HUDEP-2 (cell line): ENCODE results near the gene SNCAIP.

Experiments
- DNase-seq, 76 experiments: peaks; one replicate each; lab custom pipeline; 2025; ENCODE audit not compliant: unreplicated experiment in 76 of 76; lab: John Stamatoyannopoulos, UW

Gene SNCAIP

DNA sequence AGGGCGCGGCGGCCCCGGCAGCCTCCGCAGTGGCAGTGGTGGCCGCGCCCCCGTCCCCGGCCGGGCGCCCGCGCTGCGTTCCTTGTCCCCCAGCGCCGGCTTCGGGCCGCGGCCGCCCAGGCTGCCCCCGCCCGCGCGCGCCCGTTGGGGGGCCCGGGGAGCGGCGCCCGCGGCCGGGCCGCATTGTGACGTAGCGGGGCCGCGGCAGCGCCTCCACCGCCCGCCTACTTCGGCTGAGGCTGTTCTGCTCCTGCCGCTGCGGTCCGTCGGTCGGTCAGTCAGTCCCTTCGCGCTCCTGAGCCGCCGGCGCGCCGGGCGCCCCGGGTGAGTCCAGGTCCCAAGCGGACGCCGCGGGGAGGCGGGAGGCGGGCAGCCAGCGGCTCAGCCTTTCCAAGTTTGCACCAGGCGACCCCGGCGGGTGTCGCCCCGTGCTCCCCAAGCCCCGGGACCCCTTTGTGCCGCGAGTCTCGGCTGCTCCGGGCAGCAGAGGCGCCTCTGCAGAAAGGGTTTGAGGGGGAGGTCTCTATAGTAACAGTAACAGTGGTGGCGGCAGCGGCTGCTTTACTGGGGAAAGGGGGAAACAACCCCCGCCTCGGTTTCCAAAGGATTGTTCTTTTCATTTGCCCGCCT lies at the start of gene SNCAIP:
SNCAIP (plus strand) TSS at position 277 of the 630 bp plus-strand sequence. CDS start 78,898 bp downstream, outside the sequence.
- DNase-seq: peak in 5 of 76 experiments; percentile 5 to 21 (median 7)

DNA sequence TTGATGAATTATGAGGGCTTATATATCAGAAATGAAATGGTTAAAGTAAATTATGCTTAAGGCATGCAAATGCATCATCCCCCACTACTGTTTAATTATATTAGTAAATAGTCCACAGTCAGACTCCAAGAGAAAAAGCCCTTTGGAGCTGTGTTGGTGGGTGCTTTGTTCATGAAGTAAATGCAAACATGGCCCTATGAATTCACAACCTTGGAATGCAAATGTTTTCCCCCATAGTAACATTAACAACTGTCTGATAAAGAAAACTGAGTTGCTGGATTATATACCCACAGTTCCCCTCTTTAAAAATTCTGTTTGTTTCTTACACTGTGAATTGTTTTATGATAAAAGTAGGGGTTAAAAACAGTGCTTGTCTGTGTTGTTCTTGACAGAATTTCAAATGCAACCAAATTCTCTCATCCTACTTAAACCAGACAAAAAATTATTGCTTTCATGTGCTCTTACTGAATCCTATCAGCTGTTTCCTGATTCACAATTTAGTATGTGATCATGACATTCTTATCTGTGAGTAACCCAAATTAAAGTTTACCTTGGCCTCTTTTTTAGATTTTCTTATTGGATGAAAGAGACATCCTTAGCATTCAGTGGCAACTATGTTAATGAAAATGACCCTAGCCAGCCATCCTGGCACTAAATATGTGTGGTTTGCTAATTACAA lies 48.5 kb upstream of the SNCAIP start:
- DNase-seq: no peak

GRCh38 chr5:122264610-122265009 lies 47.4 kb upstream of the SNCAIP start:
- DNase-seq: no peak

GRCh38 chr5:122267185-122267584 lies 44.9 kb upstream of the SNCAIP start:
- DNase-seq: peak in 1 of 76 experiments; percentile 2

GRCh38 chr5:122273696-122274095 lies 38.3 kb upstream of the SNCAIP start:
- DNase-seq: no peak

DNA sequence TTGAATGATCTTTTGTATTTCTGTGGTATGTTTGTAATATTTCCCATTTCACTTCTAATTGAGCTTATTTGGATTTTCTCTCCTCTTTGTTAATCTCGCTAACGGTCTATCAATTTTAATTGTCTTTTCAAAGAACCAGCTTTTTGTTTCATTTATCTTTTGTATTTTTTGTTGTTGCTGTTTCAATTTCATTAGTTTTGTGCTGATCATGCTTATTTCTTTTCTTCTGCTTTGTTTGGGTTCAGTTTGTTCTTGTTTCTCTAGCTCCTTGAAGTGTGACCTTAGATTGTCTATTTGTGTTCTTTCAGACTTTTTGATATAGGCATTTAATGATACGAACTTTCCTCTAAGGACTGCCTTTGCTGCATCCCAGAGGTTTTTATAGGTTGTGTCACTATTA lies 28.4 kb upstream of the SNCAIP start:
- DNase-seq: no peak

GRCh38 chr5:122286541-122286940 lies 25.5 kb upstream of the SNCAIP start:
- no peak for DNase-seq

- no peak for DNase-seq
These were observed 24.9 kb upstream of the SNCAIP start for GRCh38 chr5:122287101-122287500.

- DNase-seq: no peak
These were observed 20.8 kb upstream of the SNCAIP start for GRCh38 chr5:122291000-122291901.

DNA sequence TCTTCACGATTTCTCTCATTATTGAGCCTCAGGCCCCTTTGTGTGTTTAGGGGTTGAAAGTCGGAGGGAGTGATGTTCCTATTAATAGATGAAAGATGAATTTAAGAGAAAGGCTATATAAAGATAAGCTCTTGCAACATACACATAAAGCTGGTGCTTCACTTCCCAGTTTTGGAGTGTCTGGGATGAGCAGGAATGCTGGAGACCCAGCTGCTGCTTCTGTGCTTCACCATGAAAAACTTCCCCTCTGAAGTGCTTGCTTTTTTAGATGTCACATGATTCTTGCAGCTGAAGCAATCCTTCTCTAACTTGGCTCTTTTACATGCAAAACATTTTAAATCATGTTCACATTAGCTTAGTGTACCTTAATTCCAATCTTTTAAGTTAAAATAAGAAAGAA lies 19.7 kb upstream of the SNCAIP start:
- DNase-seq: no peak

GRCh38 chr5:122295138-122295537 lies 16.9 kb upstream of the SNCAIP start:
- peak in 11 of 76 experiments; percentile 3 to 34 (median 8) for DNase-seq

DNA sequence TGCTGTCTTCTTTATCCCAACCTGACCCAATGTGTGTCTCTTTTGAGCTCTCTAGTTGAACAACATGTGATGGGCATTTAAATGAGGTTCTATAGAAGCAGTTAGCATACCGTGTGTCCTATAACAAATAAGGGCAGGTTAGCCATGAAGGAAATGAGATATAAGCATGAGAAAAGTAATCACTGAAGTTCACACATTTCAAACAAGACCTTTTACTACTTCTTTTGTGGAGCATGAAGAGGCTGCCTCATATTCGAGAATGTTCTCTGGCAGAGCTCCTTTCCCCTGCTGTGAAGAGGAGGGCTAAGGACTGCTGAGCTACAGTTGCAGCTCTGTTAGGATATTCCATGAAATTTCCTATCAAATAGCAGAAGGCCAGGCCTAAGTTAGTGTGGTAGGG lies 15.2 kb upstream of the SNCAIP start:
- DNase-seq: no peak

- DNase-seq: no peak
These were observed 14.3 kb upstream of the SNCAIP start for GRCh38 chr5:122297587-122298298.

GRCh38 chr5:122300374-122300773 lies 11.7 kb upstream of the SNCAIP start:
- no peak for DNase-seq

DNA sequence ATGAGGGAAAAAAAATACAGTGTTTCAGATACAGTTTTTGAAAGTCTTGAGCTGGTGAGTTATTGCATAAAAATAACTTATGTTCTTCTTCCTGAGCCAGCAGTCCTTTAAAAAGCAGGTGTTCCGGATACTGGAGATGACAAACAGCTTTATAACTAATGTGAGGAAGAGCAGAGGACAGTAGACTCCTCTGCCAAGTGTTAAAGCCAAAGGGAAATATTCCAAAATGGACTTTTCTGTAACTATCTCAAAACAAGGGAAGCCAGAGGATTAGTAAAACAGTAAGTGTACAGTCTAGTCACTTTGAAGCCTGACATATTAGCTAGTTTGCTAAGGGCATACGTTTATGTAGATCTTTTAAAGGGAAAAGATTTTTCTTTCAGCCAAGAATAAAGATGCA lies 11.0 kb upstream of the SNCAIP start:
- no peak for DNase-seq

DNA sequence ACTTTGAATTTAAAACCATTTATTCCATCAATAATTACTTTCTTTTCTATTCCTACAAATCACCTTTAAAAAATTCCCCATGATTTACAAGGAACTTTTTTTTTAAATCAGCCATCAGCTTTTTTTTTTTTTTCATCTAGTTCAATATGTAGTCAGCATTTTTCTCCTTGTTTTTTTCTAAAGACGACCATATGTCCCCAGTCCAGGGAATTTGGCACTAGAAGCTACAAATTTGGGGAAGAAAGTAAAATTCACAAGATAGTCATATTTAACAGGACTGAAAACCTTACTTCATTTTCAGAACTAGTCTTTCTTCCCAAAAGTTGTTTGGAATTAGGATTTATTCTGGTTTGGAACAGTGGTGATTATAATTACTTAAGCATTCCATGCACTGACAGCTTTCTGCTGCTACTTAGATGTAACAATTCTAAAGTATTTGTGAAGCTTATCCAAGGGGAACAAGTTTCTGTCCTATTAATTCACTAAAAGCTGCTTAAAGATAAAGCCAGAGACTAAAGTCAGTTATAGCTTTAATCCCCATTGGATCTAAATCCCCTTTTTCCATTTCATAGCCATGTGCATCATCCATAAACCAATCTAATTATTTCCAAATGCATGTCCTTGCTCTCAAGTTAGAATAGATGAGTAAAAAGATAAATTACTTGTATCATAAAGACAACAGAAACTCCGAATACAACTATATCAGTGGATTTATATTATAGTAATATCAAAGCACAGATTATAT lies 7.4 kb upstream of the SNCAIP start:
- DNase-seq: no peak

DNA sequence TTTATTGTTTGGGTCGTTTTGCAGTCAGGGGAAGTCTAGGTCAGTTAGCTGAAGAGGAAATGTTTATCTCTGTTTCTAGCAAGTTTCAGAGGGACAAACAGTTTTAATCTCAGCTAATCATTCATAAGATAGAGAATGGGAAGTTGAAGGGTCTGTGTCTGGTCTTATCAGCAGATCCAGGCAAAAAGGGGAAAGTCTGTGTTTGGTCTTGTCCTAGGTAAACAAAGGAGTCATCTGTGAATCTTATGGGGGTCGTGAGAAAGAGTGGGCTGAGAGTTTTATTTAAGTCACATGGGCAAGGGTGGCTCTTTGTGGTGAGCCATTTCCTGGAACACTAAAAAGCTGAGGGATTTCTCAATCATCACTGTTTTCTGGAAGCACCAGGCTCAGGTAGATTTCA lies 5.6 kb upstream of the SNCAIP start:
- DNase-seq: no peak

GRCh38 chr5:122310889-122311288 lies 1.1 kb upstream of the SNCAIP start:
- no peak for DNase-seq

DNA sequence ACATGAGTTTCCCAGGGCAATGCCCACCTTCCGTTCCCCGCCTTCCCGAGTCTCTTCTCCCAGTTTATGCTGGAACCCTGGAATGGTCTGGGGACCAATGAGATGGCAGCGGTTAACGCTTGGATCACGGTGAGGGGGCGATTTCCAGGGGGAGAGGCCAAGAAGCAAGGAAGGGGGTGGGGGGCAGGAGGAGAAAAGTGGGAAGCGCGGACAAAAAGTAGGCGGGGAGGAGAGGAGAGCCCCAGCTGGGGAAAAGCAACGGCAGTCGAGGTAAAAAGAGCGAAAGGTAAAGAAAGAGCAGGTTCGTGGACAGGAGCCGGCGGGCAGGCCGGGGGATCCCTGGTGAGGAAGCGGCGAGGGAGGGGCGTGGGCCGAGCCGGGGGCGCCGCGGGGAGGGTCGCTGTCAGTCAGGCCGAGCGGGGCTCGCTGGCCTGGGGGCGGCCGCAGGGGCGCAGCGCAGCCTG lies 508 bp upstream of the SNCAIP start:
- DNase-seq: no peak
